HEK293T (cell line): ENCODE results near the gene ZDHHC8.

Source experiments
- ARNT ChIP-seq: fragments of 450-650 bp; IDR thresholded peaks from 2 replicates; pipeline ENCODE4 v1.6.1; 2017; ENCODE audit warnings: mild to moderate bottlenecking
- BHLHE40 ChIP-seq: fragments of 450-650 bp; IDR thresholded peaks from 2 replicates; pipeline ENCODE4 v1.6.1; 2016; ENCODE audit warnings: mild to moderate bottlenecking, moderate library complexity, borderline replicate concordance
- CTBP1 ChIP-seq: fragments of 450-650 bp; IDR thresholded peaks from 2 replicates; pipeline ENCODE4 v1.6.1; 2016; ENCODE audit warnings: borderline replicate concordance
- ELF4 ChIP-seq: fragments of 450-650 bp; IDR thresholded peaks from 2 replicates; pipeline ENCODE4 v1.6.1; 2017; ENCODE audit warnings: antibody characterized with exemption
- FOXA1 ChIP-seq: fragments of 450-650 bp; IDR thresholded peaks from 2 replicates; pipeline ENCODE4 v1.6.1; 2016; ENCODE audit warnings: mild to moderate bottlenecking
- FOXM1 ChIP-seq: fragments of 450-650 bp; IDR thresholded peaks from 2 replicates; pipeline ENCODE4 v1.6.1; 2017; ENCODE audit warnings: mild to moderate bottlenecking, borderline replicate concordance
- NFRKB ChIP-seq: fragments of 450-650 bp; IDR thresholded peaks from 2 replicates; pipeline ENCODE4 v1.6.1; 2016; ENCODE audit warnings: mild to moderate bottlenecking, moderate library complexity
- SUZ12 ChIP-seq: fragments of 450-650 bp; IDR thresholded peaks from 2 replicates; pipeline ENCODE4 v1.6.1; 2016; ENCODE audit warnings: mild to moderate bottlenecking
- ZNF384 ChIP-seq: fragments of 450-650 bp; IDR thresholded peaks from 2 replicates; pipeline ENCODE4 v1.6.1; 2016

- no peak for TF ChIP-seq BHLHE40
- TF ChIP-seq FOXA1: no peak
- no peak for TF ChIP-seq CTBP1
- TF ChIP-seq ARNT: no peak
- TF ChIP-seq ZNF384: no peak
- no peak for TF ChIP-seq SUZ12
- TF ChIP-seq FOXM1: no peak
- no peak for TF ChIP-seq ELF4
- no peak for TF ChIP-seq NFRKB
Measured at GRCh38 chr22:20089977-20090729, 41.5 kb upstream of the ZDHHC8 start.
